MM.1S (cell line): ENCODE results near the gene IFNK.
"Not testable (repeated sequence)": the region's sequence is repeated elsewhere in the genome, so short reads cannot be mapped to it uniquely, and the experiment has no call there.

Source experiments
- EZH2 ChIP-seq: fragments of 300-600 bp; sonication (generic); optimal IDR thresholded peaks from 2 replicates; pipeline ENCODE3; 2017; ENCODE audit warnings: low read depth, mild to moderate bottlenecking, antibody characterized with exemption, low read length, mixed read lengths
- TF ChIP-seq, protein P1 (sequence below): fragments of 300-600 bp; sonication (generic); IDR thresholded peaks from 2 replicates; pipeline ENCODE4 v1.5.1; 2016; ENCODE audit warnings: antibody characterized with exemption, low read length, mixed read lengths

DNA sequence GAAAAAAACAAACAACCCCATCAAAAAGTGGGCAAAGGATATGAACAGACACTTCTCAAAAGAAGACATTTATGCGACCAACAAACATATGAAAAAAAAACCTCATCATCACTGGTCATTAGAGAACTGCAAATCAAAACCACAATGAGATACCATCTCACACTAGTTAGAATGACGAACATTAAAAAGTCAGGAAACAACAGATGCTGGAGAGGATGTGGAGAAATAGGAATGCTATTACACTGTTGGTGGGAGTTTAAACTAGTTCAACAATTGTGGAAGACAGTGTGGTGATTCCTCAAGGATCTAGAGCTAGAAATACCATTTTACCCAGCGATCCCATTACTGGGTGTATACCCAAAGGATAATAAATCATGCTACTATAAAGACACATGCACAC is 23.2 kb upstream of the IFNK start:
- TF ChIP-seq, protein P1, sequence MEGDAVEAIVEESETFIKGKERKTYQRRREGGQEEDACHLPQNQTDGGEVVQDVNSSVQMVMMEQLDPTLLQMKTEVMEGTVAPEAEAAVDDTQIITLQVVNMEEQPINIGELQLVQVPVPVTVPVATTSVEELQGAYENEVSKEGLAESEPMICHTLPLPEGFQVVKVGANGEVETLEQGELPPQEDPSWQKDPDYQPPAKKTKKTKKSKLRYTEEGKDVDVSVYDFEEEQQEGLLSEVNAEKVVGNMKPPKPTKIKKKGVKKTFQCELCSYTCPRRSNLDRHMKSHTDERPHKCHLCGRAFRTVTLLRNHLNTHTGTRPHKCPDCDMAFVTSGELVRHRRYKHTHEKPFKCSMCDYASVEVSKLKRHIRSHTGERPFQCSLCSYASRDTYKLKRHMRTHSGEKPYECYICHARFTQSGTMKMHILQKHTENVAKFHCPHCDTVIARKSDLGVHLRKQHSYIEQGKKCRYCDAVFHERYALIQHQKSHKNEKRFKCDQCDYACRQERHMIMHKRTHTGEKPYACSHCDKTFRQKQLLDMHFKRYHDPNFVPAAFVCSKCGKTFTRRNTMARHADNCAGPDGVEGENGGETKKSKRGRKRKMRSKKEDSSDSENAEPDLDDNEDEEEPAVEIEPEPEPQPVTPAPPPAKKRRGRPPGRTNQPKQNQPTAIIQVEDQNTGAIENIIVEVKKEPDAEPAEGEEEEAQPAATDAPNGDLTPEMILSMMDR: not testable (repeated sequence)
- TF ChIP-seq EZH2: not testable (repeated sequence)
